Kidney (tissue), 14 donors: ENCODE data around the gene ECM2. TPM values are rescaled to one million over a fixed set of nuclear protein-coding genes. Genes with fewer than 3 reads are reported as not detected.

ENCODE experiments used
- DNase-seq, 5 donors: peaks; one replicate each; pipeline ENCODE4 v3.0.0-alpha.2; 2013 to 2020
- FAIRE-seq: peaks from 2 replicates; lab custom pipeline; 2012; peaks lifted over from hg19 to GRCh38; lab: Jason Lieb, UNC
- H3K27ac ChIP-seq, 2 donors: one replicate each; pipeline ENCODE4 v1.7.0; 2013; ENCODE audit warnings: low read depth in 2 of 2, low read length in 2 of 2, inconsistent platforms in 1 of 2
- H3K27me3 ChIP-seq: one replicate; pipeline ENCODE4 v1.7.1; 2013; ENCODE audit warnings: low read length, inconsistent platforms; ENCODE audit not compliant: control insufficient read depth, insufficient read depth
- H3K36me3 ChIP-seq, 3 donors: one replicate each; pipeline versions ENCODE4 v1.7.0 to v1.7.1; 2013; ENCODE audit warnings: low read length in 3 of 3, control low read depth in 1 of 3, inconsistent platforms in 1 of 3; ENCODE audit not compliant: insufficient read depth in 3 of 3, control insufficient read depth in 2 of 3
- H3K4me1 ChIP-seq, 3 donors: one replicate each; pipeline versions ENCODE4 v1.7.0 to v1.7.1; 2013; ENCODE audit warnings: low read length in 3 of 3, inconsistent platforms in 1 of 3, low read depth in 1 of 3; ENCODE audit not compliant: control insufficient read depth in 2 of 3, insufficient read depth in 2 of 3
- H3K4me3 ChIP-seq, 3 donors: one replicate each; pipeline versions ENCODE4 v1.7.0 to v1.8.1; 2013; ENCODE audit warnings: low read length in 3 of 3, control low read depth in 1 of 3, inconsistent platforms in 1 of 3
- H3K9ac ChIP-seq, 3 donors: one replicate each; pipeline versions ENCODE4 v1.7.0 to v1.7.1; 2013; ENCODE audit warnings: low read length in 3 of 3, control low read depth in 1 of 3, inconsistent platforms in 1 of 3
- H3K9me3 ChIP-seq, 3 donors: one replicate each; pipeline versions ENCODE4 v1.7.0 to v1.7.1; 2013; ENCODE audit warnings: low read length in 3 of 3, control low read depth in 1 of 3, inconsistent platforms in 1 of 3; ENCODE audit not compliant: control insufficient read depth in 2 of 3, insufficient read depth in 1 of 3
- intact Hi-C: fragments of 100-400 bp; cut with DNase I; formaldehyde crosslinking; loops from one replicate; pipeline ENCODE4 v1.11.1; 2022
- polyA plus RNA-seq: library from polyadenylated mRNA; stranded (reverse); fragments of 350-450 nt; fragmentation: Illumina TruSeq; extraction: RNeasy Lipid Tissue Mini Kit (QIAGEN cat#74804); gene quantifications from one replicate; pipeline ENCODE4 v1.2.3, GENCODE V29; 2014; ENCODE audit warnings: low read depth, low replicate concordance; ENCODE audit not compliant: insufficient read depth
- total RNA-seq: library from RNA; stranded (reverse); fragmentation: NEBNext Ultra II Directional; extraction: Animal tissue kit (Norgen Biotek cat#: 25700); gene quantifications from one replicate; pipeline ENCODE4 v1.2.1, GENCODE V29; 2021
- TF ChIP-seq, protein P1 (sequence below): IDR thresholded peaks from 3 replicates; pipeline ENCODE4 v1.5.1; 2012; ENCODE audit warnings: mild to moderate bottlenecking, moderate library complexity, borderline replicate concordance; ENCODE audit not compliant: insufficient read depth; ENCODE audit errors: extremely low read depth
- donor health status: control.
- donor health status: control.
- donor health status: control.
- donor health status: control.
- donor health status: control.
- donor health status: DM: yes; HTN: yes; CAD: no.
- donor health status: Normal renal cell carcinoma (clear cell type).

Gene ECM2
- total and polyA plus RNA-seq, 2 donors from 2014 or later, result 5.5 to 7.6 TPM

GRCh38 chr9:92522983-92523970 lies 12.5 kb downstream of the ECM2 start:
- Histone ChIP-seq H3K9me3 (no peaks in the 10 kb centered on the region), H3K27me3 (no peaks in the 10 kb centered on the region), H3K36me3 (no peaks in the 10 kb centered on the region), H3K9ac (no peak overlapping the region), H3K4me1 (peaks cover 0 to under 1% (median 0%) of the 10 kb centered on the region in 3 donors), H3K27ac (no peak overlapping the region), H3K4me3 (no peak overlapping the region)
- DNase-seq, result no peak
- TF ChIP-seq, protein P1, sequence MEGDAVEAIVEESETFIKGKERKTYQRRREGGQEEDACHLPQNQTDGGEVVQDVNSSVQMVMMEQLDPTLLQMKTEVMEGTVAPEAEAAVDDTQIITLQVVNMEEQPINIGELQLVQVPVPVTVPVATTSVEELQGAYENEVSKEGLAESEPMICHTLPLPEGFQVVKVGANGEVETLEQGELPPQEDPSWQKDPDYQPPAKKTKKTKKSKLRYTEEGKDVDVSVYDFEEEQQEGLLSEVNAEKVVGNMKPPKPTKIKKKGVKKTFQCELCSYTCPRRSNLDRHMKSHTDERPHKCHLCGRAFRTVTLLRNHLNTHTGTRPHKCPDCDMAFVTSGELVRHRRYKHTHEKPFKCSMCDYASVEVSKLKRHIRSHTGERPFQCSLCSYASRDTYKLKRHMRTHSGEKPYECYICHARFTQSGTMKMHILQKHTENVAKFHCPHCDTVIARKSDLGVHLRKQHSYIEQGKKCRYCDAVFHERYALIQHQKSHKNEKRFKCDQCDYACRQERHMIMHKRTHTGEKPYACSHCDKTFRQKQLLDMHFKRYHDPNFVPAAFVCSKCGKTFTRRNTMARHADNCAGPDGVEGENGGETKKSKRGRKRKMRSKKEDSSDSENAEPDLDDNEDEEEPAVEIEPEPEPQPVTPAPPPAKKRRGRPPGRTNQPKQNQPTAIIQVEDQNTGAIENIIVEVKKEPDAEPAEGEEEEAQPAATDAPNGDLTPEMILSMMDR, result no peak
- intact Hi-C loops, result no loop called here
- FAIRE-seq, result no peak

- Histone ChIP-seq H3K9me3 (no peaks in the 10 kb centered on the region), H3K4me3 (no peak overlapping the region), H3K27ac (no peak overlapping the region), H3K27me3 (no peaks in the 10 kb centered on the region), H3K36me3 (no peaks in the 10 kb centered on the region), H3K9ac (no peak overlapping the region), H3K4me1 (no peaks in the 10 kb centered on the region)
- intact Hi-C loops, result no loop called here
- no peak for DNase-seq
- TF ChIP-seq, protein P1, result no peak
- no peak for FAIRE-seq
These were observed 15.0 kb downstream of the ECM2 start for GRCh38 chr9:92520837-92521236.

DNA sequence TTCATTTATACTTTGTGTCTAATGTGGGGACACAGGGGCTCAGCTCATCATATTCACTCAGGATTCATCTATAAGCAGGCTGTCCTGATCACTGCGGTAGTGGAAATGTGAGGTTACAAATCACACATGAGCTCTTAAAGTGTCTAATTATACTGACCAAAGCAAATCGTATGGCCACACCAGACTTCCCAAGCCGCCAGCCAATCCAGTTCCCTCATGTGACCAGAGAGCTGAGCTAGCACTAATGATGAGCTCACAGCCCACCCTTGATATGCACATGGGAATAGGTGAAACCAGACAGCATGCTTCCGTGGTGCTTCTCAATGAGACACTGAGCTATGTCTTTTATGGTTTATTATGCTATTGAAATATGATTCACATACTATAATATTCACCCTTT lies 17.6 kb downstream of the ECM2 start:
- DNase-seq (no peak), FAIRE-seq (no peak)
- intact Hi-C loops, result no loop called here
- Histone ChIP-seq H3K4me1 (no peaks in the 10 kb centered on the region), H3K9me3 (no peaks in the 10 kb centered on the region), H3K27ac (no peak overlapping the region), H3K4me3 (no peak overlapping the region), H3K27me3 (no peaks in the 10 kb centered on the region), H3K9ac (no peak overlapping the region), H3K36me3 (no peaks in the 10 kb centered on the region)
- TF ChIP-seq, protein P1, result no peak
